Neutrophil (primary cell): ENCODE results near the gene NET1.
A peak's percentile ranks its signal among the peaks of the same experiment; 100 is the strongest.

Experiments
- H3K27ac ChIP-seq: fragments of 200-600 bp; sonication (generic); 2 replicates; pipeline ENCODE4 v1.5.1; 2016; ENCODE audit warnings: mild to moderate bottlenecking, moderate library complexity
- H3K27me3 ChIP-seq: fragments of 200-600 bp; sonication (generic); 2 replicates; pipeline ENCODE4 v1.6.0; 2016; ENCODE audit warnings: mild to moderate bottlenecking
- H3K36me3 ChIP-seq: fragments of 200-600 bp; sonication (generic); 2 replicates; pipeline ENCODE4 v1.5.1; 2017
- H3K4me1 ChIP-seq, 2 experiments: fragments of 200-600 bp in 1 of 2; sonication (generic) in 1 of 2; 1 replicate in 1 of 2; 2 replicates in 1 of 2; pipeline versions ENCODE4 v1.5.1 to v1.6.1; 2013 to 2016; ENCODE audit warnings: low read depth in 1 of 2, low read length in 1 of 2, mild to moderate bottlenecking in 1 of 2, moderate library complexity in 1 of 2; ENCODE audit not compliant: control insufficient read depth in 1 of 2, insufficient read depth in 1 of 2
- H3K4me3 ChIP-seq, 2 experiments: fragments of 200-600 bp in 1 of 2; sonication (generic) in 1 of 2; 1 replicate in 1 of 2; 2 replicates in 1 of 2; pipeline ENCODE4 v1.5.1; 2013 to 2016; ENCODE audit warnings: low read depth in 1 of 2, low read length in 1 of 2, mild to moderate bottlenecking in 1 of 2, moderate library complexity in 1 of 2
- H3K9me3 ChIP-seq: fragments of 200-600 bp; sonication (generic); 2 replicates; pipeline ENCODE4 v1.5.1; 2016
- TF ChIP-seq, protein P1 (sequence below): fragments of 200-600 bp; sonication (generic); IDR thresholded peaks from 2 replicates; pipeline ENCODE4 v1.5.1; 2016; ENCODE audit warnings: antibody characterized with exemption

Gene NET1

DNA sequence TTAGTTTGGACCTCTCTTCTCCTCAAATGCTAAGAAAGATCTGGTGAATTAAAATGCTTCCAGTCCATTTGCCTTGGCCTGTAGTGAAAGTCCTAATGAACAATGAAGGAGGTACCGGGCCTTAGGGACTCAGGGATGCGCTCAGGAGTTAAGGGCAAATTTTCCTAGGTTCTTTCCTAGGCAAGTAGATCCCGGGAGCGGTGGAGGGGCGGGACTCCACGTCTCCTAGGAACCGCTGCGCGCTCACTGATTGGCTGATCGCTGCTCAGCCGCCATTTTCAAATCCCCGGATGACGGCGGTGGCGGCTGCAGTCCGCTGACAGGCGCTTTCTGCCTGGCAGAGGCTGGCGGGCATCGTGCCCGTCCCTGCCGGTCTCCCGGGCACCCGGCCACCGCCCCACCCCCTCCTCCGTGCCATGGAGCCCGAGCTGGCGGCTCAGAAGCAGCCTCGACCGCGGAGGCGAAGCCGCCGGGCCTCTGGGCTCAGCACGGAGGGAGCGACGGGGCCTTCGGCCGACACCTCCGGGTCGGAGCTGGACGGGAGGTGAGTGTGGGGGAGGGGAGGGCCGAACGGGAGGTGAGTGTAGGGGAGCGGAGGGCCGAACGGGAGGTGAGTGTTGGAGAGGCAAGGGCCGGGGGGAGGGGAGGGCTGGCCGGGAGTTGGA is at the start of gene NET1:
TSS of gene NET1 (plus strand) at position 281 of the 665 bp plus-strand sequence. CDS start at position 417, 136 bp downstream.
- Histone ChIP-seq H3K9me3 (no peaks in the 10 kb centered on the region), H3K4me1 (peaks cover 7 to 12% of the 10 kb centered on the region in 2 experiments), H3K4me3 (peak within 1 kb of the TSS; percentile 48 to 69), H3K27me3 (peaks cover 7% of the 10 kb centered on the region), H3K27ac (no peak within 1 kb of the TSS), H3K36me3 (no peaks in the 10 kb centered on the region)
- TF ChIP-seq, protein P1, sequence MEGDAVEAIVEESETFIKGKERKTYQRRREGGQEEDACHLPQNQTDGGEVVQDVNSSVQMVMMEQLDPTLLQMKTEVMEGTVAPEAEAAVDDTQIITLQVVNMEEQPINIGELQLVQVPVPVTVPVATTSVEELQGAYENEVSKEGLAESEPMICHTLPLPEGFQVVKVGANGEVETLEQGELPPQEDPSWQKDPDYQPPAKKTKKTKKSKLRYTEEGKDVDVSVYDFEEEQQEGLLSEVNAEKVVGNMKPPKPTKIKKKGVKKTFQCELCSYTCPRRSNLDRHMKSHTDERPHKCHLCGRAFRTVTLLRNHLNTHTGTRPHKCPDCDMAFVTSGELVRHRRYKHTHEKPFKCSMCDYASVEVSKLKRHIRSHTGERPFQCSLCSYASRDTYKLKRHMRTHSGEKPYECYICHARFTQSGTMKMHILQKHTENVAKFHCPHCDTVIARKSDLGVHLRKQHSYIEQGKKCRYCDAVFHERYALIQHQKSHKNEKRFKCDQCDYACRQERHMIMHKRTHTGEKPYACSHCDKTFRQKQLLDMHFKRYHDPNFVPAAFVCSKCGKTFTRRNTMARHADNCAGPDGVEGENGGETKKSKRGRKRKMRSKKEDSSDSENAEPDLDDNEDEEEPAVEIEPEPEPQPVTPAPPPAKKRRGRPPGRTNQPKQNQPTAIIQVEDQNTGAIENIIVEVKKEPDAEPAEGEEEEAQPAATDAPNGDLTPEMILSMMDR = no peak

DNA sequence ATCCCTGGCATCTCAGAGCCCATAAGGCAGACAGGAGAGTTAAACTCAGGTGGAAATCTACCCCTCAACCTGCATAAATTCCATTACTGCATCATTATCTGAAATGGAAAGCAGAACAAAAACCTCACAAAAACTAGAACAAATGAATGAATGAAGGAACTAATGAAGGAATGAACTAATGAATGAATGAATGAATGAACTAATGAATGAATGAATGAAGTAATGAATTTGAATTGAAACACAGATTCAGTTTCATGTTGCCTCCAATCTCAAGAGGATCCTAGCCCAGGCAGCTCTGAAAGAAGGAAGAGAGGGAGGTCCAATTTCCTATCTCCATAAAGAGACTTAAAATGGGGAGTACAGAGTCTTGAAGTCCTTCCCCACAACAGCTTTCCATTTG is 49.5 kb upstream of the NET1 start:
- H3K4me1 ChIP-seq = no peaks in the 10 kb centered on the region
- H3K27me3 ChIP-seq = peaks cover 25% of the 10 kb centered on the region
- H3K36me3 ChIP-seq = no peaks in the 10 kb centered on the region
- no peak overlapping the region for H3K27ac ChIP-seq
- TF ChIP-seq, protein P1 = no peak
- no peaks in the 10 kb centered on the region for H3K9me3 ChIP-seq
- H3K4me3 ChIP-seq = no peak overlapping the region

DNA sequence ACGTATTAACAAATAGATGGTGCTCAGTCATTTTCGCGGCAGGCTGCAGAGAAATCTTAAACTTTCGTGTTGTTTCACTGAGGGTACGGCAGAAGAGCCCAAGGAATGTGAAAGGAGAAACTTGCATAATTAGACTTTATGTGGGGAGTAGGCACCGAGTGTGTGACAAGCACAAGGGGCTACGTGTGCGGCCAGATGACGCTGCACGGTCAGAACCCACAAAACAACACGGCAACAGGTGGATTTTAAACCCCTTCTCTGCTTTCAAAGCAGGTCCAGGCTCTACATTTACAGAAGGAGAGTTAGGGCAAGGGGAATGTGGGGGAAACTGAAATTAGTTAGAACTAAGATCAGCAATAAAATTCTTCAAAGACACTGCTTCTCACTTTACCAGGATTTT is 48.0 kb upstream of the NET1 start:
- Histone ChIP-seq H3K4me3 (no peak overlapping the region), H3K9me3 (no peaks in the 10 kb centered on the region), H3K27me3 (peaks cover 25% of the 10 kb centered on the region), H3K4me1 (no peaks in the 10 kb centered on the region), H3K27ac (no peak overlapping the region), H3K36me3 (no peaks in the 10 kb centered on the region)
- TF ChIP-seq, protein P1 = no peak

- Histone ChIP-seq H3K27ac (no peak within 1 kb of the TSS), H3K4me3 (no peak within 1 kb of the TSS), H3K4me1 (no peaks in the 10 kb centered on the region), H3K9me3 (no peaks in the 10 kb centered on the region), H3K36me3 (no peaks in the 10 kb centered on the region), H3K27me3 (peaks cover 25% of the 10 kb centered on the region)
- TF ChIP-seq, protein P1 = no peak
Observed at GRCh38 chr10:5364890-5365338, 47.4 kb upstream of the NET1 start, which contains the start of gene UCN3. Gene UCN3, plus strand, starts transcription at chr10:5364966. Its CDS starts 8,755 bp downstream, at chr10:5373721.

DNA sequence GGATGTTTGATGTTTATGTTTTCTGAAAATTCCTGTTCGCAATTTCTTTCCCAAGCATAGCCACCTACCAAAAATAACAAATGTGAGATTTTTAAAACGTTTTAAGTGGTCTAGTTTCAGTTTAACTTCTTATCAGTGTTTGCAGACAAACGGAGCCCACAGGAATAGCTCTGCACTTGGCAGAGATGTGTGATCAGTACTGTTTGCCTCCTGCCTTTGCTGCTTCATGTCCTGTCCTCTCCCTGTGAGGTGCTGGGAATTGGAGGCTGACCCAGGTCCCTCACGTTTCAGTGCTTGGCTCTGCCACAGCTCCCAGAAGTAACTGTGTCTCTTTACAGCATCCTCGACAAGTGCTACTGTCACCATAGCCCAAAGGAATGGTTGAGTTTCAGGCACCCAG is 46.4 kb upstream of the NET1 start:
- peaks cover 25% of the 10 kb centered on the region for H3K27me3 ChIP-seq
- H3K4me3 ChIP-seq = no peak overlapping the region
- no peaks in the 10 kb centered on the region for H3K9me3 ChIP-seq
- TF ChIP-seq, protein P1 = no peak
- no peak overlapping the region for H3K27ac ChIP-seq
- no peaks in the 10 kb centered on the region for H3K4me1 ChIP-seq
- H3K36me3 ChIP-seq = no peaks in the 10 kb centered on the region
